Suprapubic skin (tissue), 4 donors: ENCODE data around the gene RBM39.

Experiments used
- EP300 ChIP-seq: sonication (generic); formaldehyde crosslinking; IDR thresholded peaks from one replicate; pipeline ENCODE4 v1.6.1; 2017; ENCODE audit warnings: antibody characterized with exemption
- POLR2A ChIP-seq, 2 donors: fragments of 450-650 bp; IDR thresholded peaks; one replicate each; pipeline ENCODE4 v1.6.1; 2017; ENCODE audit warnings: antibody characterized with exemption in 2 of 2, mild to moderate bottlenecking in 2 of 2, moderate library complexity in 2 of 2
- POLR2AphosphoS5 ChIP-seq, 3 donors: sonication (generic); formaldehyde crosslinking; IDR thresholded peaks; one replicate each; pipeline ENCODE4 v1.6.1; 2017; ENCODE audit warnings: antibody characterized with exemption in 3 of 3
- TF ChIP-seq, protein P1 (sequence below), 2 donors: fragments of 200-600 bp in 1 of 2; fragments of 450-650 bp in 1 of 2; sonication (generic) in 1 of 2; IDR thresholded peaks; one replicate each; pipeline ENCODE4 v1.5.1; 2016 to 2019; ENCODE audit warnings: antibody characterized with exemption in 2 of 2, mild to moderate bottlenecking in 1 of 2, moderate library complexity in 1 of 2

DNA sequence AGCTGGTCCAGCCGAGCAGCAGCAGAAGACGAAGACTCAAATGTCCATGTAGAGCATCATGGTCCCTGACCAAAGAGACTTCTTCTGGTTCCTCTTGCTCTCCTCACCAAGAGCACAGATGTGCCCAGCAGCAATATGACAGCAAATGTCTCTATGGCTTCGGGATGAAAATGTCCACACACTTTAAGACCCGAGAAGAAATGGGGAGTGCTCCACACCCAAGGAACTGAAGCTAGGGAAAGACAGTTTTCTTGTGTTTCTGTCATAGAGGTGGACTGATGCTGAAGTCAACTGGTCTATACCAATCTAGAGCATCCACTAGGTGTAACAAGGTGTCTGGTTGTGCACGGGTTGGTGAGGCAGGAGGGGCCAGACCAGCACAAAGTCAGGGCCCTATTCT, 72.8 kb downstream of the RBM39 start:
- TF ChIP-seq EP300 (no peak), POLR2A (IDR thresholded peaks at IDR 0.05) (no peak), POLR2AphosphoS5 (IDR thresholded peaks at IDR 0.05) (no peak)
- TF ChIP-seq, protein P1, sequence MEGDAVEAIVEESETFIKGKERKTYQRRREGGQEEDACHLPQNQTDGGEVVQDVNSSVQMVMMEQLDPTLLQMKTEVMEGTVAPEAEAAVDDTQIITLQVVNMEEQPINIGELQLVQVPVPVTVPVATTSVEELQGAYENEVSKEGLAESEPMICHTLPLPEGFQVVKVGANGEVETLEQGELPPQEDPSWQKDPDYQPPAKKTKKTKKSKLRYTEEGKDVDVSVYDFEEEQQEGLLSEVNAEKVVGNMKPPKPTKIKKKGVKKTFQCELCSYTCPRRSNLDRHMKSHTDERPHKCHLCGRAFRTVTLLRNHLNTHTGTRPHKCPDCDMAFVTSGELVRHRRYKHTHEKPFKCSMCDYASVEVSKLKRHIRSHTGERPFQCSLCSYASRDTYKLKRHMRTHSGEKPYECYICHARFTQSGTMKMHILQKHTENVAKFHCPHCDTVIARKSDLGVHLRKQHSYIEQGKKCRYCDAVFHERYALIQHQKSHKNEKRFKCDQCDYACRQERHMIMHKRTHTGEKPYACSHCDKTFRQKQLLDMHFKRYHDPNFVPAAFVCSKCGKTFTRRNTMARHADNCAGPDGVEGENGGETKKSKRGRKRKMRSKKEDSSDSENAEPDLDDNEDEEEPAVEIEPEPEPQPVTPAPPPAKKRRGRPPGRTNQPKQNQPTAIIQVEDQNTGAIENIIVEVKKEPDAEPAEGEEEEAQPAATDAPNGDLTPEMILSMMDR (IDR thresholded peaks at IDR 0.05) = no peak
